DMS79 (cell line): Measurements from ENCODE around the gene MBP.
A peak's percentile ranks its signal among the peaks of the same experiment; 100 is the strongest.

Experiments
- DNase-seq: peaks from one replicate; lab custom pipeline; 2025; lab: John Stamatoyannopoulos, UW

Gene MBP

GRCh38 chr18:77151033-77151771 lies 18.6 kb upstream of the MBP start:
- no peak for DNase-seq

- no peak for DNase-seq
These were observed 18.0 kb upstream of the MBP start for GRCh38 chr18:77150588-77150987.

- no peak for DNase-seq
These were observed 15.7 kb upstream of the MBP start for GRCh38 chr18:77148289-77148688.

GRCh38 chr18:77147418-77147852 lies 14.9 kb upstream of the MBP start:
- DNase-seq, result no peak

- no peak for DNase-seq
These were observed 13.9 kb upstream of the MBP start for GRCh38 chr18:77146249-77147080.

GRCh38 chr18:77145364-77145901 lies 12.8 kb upstream of the MBP start:
- DNase-seq, result no peak

- DNase-seq, result no peak
These were observed 12.0 kb upstream of the MBP start for GRCh38 chr18:77144451-77145118.

GRCh38 chr18:77144046-77144445 lies 11.5 kb upstream of the MBP start:
- no peak for DNase-seq

- DNase-seq, result no peak
These were observed 10.6 kb upstream of the MBP start for GRCh38 chr18:77143196-77143595.

GRCh38 chr18:77141401-77142118 lies 9.0 kb upstream of the MBP start:
- DNase-seq, result no peak

GRCh38 chr18:77140439-77141109 lies 8.0 kb upstream of the MBP start:
- DNase-seq, result no peak

GRCh38 chr18:77140030-77140429 lies 7.4 kb upstream of the MBP start:
- DNase-seq, result no peak

- no peak for DNase-seq
These were observed 7.0 kb upstream of the MBP start for GRCh38 chr18:77139619-77140018.

- DNase-seq, result peak; percentile 65
These were observed 5.7 kb upstream of the MBP start for GRCh38 chr18:77138270-77138669.

GRCh38 chr18:77137851-77138250 lies 5.3 kb upstream of the MBP start:
- DNase-seq, result no peak

GRCh38 chr18:77136871-77137665 lies 4.5 kb upstream of the MBP start:
- no peak for DNase-seq

GRCh38 chr18:77136076-77136718 lies 3.6 kb upstream of the MBP start:
- no peak for DNase-seq

GRCh38 chr18:77135339-77136075 lies 2.9 kb upstream of the MBP start:
- no peak for DNase-seq

- DNase-seq, result no peak
These were observed 2.0 kb upstream of the MBP start for GRCh38 chr18:77134611-77135010.
